Neutrophil (primary cell): ENCODE results near the gene OTUD5.

ENCODE experiments used
- H3K27ac ChIP-seq: fragments of 200-600 bp; sonication (generic); 2 replicates; pipeline ENCODE4 v1.5.1; 2016; ENCODE audit warnings: mild to moderate bottlenecking, moderate library complexity
- H3K27me3 ChIP-seq: fragments of 200-600 bp; sonication (generic); 2 replicates; pipeline ENCODE4 v1.6.0; 2016; ENCODE audit warnings: mild to moderate bottlenecking
- H3K36me3 ChIP-seq: fragments of 200-600 bp; sonication (generic); 2 replicates; pipeline ENCODE4 v1.5.1; 2017
- H3K4me1 ChIP-seq, 2 experiments: fragments of 200-600 bp in 1 of 2; sonication (generic) in 1 of 2; 1 replicate in 1 of 2; 2 replicates in 1 of 2; pipeline versions ENCODE4 v1.5.1 to v1.6.1; 2013 to 2016; ENCODE audit warnings: low read depth in 1 of 2, low read length in 1 of 2, mild to moderate bottlenecking in 1 of 2, moderate library complexity in 1 of 2; ENCODE audit not compliant: control insufficient read depth in 1 of 2, insufficient read depth in 1 of 2
- H3K4me3 ChIP-seq, 2 experiments: fragments of 200-600 bp in 1 of 2; sonication (generic) in 1 of 2; 1 replicate in 1 of 2; 2 replicates in 1 of 2; pipeline ENCODE4 v1.5.1; 2013 to 2016; ENCODE audit warnings: low read depth in 1 of 2, low read length in 1 of 2, mild to moderate bottlenecking in 1 of 2, moderate library complexity in 1 of 2
- H3K9me3 ChIP-seq: fragments of 200-600 bp; sonication (generic); 2 replicates; pipeline ENCODE4 v1.5.1; 2016
- TF ChIP-seq, protein P1 (sequence below): fragments of 200-600 bp; sonication (generic); IDR thresholded peaks from 2 replicates; pipeline ENCODE4 v1.5.1; 2016; ENCODE audit warnings: antibody characterized with exemption

Gene OTUD5

DNA sequence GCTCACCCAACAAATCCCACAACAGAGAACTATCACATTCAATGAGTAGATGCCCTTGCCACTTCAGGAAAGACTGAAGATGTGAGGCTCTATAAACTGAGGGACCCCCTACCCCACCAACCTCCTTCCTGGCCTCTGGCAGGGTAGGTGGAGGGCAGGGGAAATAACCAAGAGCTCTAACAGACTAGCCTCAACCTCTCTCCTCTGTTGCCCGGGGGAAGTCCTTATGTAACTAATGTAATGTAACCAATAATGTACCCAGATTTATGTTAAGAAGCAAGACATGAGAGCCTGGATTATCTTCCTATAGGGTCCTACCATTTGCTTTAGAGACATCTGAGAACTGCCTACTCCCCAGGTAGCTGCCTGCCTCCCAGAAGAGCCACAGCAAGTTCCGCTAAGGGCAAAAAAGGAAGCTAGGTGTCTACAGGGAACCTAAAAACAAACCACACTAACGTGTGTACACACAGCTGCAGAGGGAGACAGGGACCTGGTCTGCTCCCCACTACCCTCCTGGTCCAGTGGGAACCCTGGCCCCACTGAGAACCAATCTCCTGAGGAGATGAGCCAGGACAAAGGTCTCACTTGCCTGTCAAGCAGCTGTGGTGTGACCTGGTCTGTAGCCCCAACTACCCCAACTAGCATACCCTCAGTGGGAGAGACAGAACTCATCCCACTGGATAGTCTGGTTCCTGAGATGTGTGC, 17.7 kb downstream of the OTUD5 start:
- Histone ChIP-seq H3K4me1 (peaks cover 60 to 77% of the 10 kb centered on the region in 2 experiments), H3K36me3 (peaks cover 5% of the 10 kb centered on the region), H3K9me3 (no peaks in the 10 kb centered on the region), H3K4me3 (peak overlapping the region; percentile 38 to 46), H3K27ac (peak overlapping the region; percentile 99), H3K27me3 (no peaks in the 10 kb centered on the region)
- TF ChIP-seq, protein P1, sequence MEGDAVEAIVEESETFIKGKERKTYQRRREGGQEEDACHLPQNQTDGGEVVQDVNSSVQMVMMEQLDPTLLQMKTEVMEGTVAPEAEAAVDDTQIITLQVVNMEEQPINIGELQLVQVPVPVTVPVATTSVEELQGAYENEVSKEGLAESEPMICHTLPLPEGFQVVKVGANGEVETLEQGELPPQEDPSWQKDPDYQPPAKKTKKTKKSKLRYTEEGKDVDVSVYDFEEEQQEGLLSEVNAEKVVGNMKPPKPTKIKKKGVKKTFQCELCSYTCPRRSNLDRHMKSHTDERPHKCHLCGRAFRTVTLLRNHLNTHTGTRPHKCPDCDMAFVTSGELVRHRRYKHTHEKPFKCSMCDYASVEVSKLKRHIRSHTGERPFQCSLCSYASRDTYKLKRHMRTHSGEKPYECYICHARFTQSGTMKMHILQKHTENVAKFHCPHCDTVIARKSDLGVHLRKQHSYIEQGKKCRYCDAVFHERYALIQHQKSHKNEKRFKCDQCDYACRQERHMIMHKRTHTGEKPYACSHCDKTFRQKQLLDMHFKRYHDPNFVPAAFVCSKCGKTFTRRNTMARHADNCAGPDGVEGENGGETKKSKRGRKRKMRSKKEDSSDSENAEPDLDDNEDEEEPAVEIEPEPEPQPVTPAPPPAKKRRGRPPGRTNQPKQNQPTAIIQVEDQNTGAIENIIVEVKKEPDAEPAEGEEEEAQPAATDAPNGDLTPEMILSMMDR: no peak

DNA sequence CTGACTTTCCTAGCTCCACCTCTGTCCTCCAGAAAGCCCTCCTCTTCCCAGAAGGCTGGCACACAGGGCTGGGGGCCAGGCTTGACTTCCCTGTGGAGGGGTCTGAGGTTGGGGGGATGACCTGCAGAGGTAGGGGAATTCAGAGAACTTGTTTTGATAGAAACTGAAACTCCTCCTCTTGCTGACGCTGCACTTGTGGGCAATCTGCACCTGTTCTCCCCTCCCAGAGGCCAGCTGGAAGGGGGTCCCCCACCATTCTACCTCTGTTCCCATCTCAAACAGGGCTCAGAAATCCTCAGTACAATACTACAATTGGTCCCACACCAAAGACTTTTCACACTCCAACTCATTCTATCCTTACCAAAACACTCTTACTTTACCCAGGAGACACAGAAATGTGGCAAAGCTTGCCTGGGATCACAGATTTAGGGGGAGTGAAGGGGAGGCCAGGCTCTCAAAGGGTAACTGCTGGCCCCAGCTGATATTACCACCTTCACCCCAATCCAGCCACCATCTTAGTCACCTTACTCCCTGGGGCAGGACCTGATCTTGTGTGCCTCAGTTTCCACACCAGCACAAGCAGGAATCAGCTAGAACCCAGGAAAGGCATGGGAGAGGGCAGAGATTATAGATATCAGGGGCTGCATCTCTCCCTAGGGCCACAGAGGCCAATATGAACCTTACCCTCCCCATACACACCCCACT, 18.5 kb downstream of the OTUD5 start:
- Histone ChIP-seq H3K36me3 (peaks cover 13% of the 10 kb centered on the region), H3K4me1 (peaks cover 61 to 77% of the 10 kb centered on the region in 2 experiments), H3K4me3 (peak overlapping the region; percentile 38 to 46), H3K27me3 (no peaks in the 10 kb centered on the region), H3K27ac (peak overlapping the region; percentile 99), H3K9me3 (no peaks in the 10 kb centered on the region)
- TF ChIP-seq, protein P1: no peak

DNA sequence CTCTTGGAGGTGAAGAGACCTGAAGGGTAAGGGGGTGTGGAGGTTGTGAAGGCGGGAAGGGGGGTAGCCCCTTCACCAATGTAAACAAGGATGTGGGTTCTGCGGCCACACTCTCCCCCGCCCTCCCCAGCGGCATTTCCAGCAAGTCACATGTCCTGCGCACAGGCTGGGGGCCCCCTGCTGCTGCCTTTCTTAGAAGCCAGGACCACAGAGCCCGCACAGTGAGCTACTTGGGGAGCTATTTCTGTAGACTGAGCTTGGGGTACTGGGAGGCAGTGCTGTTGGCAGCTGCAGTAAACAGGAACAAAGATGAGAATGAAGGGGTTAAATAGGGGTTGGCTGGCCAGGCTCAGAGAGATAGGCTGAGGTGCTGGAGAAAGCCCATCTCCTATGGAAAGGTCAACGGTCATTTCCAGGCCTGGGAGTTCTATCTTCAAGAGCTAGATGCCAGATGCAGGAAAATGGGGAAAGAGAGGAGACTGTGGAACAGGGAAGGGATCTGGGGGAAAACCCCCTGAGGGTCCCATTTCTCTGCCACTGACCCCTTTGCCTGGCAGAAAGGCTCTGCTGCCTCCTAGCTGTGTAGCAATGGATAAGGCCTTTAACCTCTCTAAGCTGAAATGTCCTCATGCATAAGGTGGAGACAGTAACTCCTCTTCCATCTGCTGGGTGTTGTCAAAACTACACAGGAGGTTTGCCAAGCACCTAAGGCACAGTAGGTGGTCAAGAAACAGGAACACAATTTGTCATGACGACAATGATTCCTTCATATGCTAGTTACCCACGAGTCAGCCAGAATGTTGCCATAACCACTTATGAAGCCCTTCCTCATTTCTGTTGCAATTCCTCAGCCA, 20.1 kb downstream of the OTUD5 start:
- peak overlapping the region; percentile 99 for H3K27ac ChIP-seq
- H3K4me1 ChIP-seq: peaks cover 61 to 76% of the 10 kb centered on the region in 2 experiments
- peak overlapping the region; percentile 53 to 58 for H3K4me3 ChIP-seq

DNA sequence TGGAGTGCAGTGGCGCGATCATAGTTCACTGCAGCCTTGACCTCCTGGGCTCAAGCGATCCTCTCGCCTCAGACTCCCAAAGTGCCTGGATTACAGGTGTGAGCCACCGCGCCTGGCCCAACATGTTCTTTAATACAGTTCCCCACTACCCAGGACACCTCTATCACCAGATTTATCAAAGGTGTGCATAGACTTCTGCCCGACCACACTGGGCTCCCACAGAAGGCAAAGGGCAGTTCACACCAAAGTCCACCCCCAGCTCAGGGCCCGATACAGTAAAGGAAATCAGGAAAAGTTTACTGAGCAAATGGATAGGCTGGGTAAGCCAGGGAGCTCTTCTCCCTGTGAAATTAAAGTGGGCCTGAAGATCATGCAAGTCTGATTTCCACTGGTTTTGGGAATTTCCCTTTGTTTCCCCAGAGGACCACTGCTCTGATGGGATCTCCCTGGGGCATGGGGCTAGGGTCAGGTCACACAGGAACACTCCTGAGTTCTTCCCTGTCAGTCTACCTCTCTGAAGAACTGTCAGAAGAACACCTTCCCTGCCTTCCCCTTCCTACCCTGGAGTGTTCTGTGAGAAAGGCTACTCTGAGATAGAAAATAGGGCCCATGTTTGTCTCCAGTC, 20.9 kb downstream of the OTUD5 start:
- H3K9me3 ChIP-seq: no peaks in the 10 kb centered on the region
- H3K27ac ChIP-seq: peak overlapping the region; percentile 99
- H3K4me3 ChIP-seq: peak overlapping the region; percentile 53 to 58
- H3K36me3 ChIP-seq: peaks cover 15% of the 10 kb centered on the region
- H3K27me3 ChIP-seq: no peaks in the 10 kb centered on the region
- H3K4me1 ChIP-seq: peaks cover 59 to 70% of the 10 kb centered on the region in 2 experiments
- TF ChIP-seq, protein P1: no peak

More for the DNA sequence above, 20.1 kb downstream of the OTUD5 start:
- peaks cover 15% of the 10 kb centered on the region for H3K36me3 ChIP-seq
- no peaks in the 10 kb centered on the region for H3K9me3 ChIP-seq
- TF ChIP-seq, protein P1: peak; percentile 82
- H3K27me3 ChIP-seq: no peaks in the 10 kb centered on the region

DNA sequence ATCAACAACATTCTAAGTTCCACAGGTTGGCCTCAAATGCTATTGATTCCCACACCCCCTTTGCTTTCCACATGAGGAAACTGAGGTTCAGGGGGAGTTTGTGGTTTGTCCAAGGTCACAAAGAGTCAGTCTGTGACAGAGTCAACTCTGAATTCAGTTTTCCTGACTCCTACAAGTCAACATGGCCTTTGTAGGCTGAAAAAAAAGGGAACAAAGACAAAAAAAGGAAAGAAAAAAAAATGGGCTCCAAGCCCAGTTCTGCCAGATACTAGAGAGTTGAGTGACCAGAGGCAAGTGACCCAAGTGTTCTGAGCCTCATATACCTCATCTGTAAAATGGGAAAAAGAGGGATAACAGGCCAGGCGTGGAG, 22.1 kb downstream of the OTUD5 start:
- H3K9me3 ChIP-seq: no peaks in the 10 kb centered on the region
- H3K27me3 ChIP-seq: no peaks in the 10 kb centered on the region
- peaks cover 15% of the 10 kb centered on the region for H3K36me3 ChIP-seq
- peaks cover 49 to 57% of the 10 kb centered on the region in 2 experiments for H3K4me1 ChIP-seq
- no peak overlapping the region for H3K4me3 ChIP-seq
- peak overlapping the region; percentile 99 for H3K27ac ChIP-seq
- TF ChIP-seq, protein P1: no peak
